Keratinocyte (primary cell): ENCODE data around the gene KIF1B. TPM values are rescaled to one million over a fixed set of nuclear protein-coding genes. Genes with fewer than 3 reads are reported as not detected.

Experiments used
- DNase-seq: peaks from one replicate; pipeline ENCODE4 v3.0.0-alpha.2; 2011; ENCODE audit warnings: low read depth, missing footprints, low spot score
- FAIRE-seq: peaks from 2 replicates; lab custom pipeline; 2011; peaks lifted over from hg19 to GRCh38; lab: Jason Lieb, UNC
- H2AFZ ChIP-seq: 2 replicates; pipeline ENCODE4 v1.6.0; 2012; ENCODE audit warnings: low read length, control low read depth, inconsistent platforms; ENCODE audit not compliant: control insufficient read depth
- H3K27ac ChIP-seq: 2 replicates; pipeline ENCODE4 v1.5.1; 2011; ENCODE audit warnings: low read length; ENCODE audit not compliant: control insufficient read depth, insufficient read depth
- H3K27me3 ChIP-seq: 3 replicates; pipeline ENCODE4 v1.6.0; 2011; ENCODE audit warnings: low read length; ENCODE audit not compliant: control insufficient read depth, insufficient read depth; ENCODE audit errors: extremely low read depth
- H3K36me3 ChIP-seq, 2 experiments: 2 replicates in 1 of 2; 3 replicates in 1 of 2; pipeline ENCODE4 v1.5.1; 2011; ENCODE audit warnings: low read length in 2 of 2, mild to moderate bottlenecking in 1 of 2; ENCODE audit not compliant: control insufficient read depth in 2 of 2, insufficient read depth in 2 of 2; ENCODE audit errors: extremely low read depth in 1 of 2
- H3K4me1 ChIP-seq: 3 replicates; pipeline ENCODE4 v1.5.1; 2011; ENCODE audit warnings: low read length; ENCODE audit not compliant: control insufficient read depth, insufficient read depth; ENCODE audit errors: extremely low read depth
- H3K4me2 ChIP-seq: 3 replicates; pipeline ENCODE4 v1.6.0; 2011; ENCODE audit warnings: low read depth, low read length; ENCODE audit not compliant: control insufficient read depth, insufficient read depth; ENCODE audit errors: extremely low read depth
- H3K4me3 ChIP-seq, 3 experiments: fragments of 200-600 bp in 1 of 3; sonication (generic) in 1 of 3; 2 replicates in 2 of 3; 3 replicates in 1 of 3; pipeline ENCODE4 v1.5.1; 2011 to 2016; ENCODE audit warnings: low read length in 3 of 3, mild to moderate bottlenecking in 3 of 3, control low read depth in 2 of 3, inconsistent platforms in 1 of 3, low read depth in 1 of 3, mixed read lengths in 1 of 3, mixed run types in 1 of 3, moderate library complexity in 1 of 3; ENCODE audit not compliant: control insufficient read depth in 2 of 3, insufficient read depth in 2 of 3; ENCODE audit errors: extremely low read depth in 1 of 3
- H3K79me2 ChIP-seq: 2 replicates; pipeline ENCODE4 v1.6.0; 2012; ENCODE audit warnings: low read length; ENCODE audit not compliant: control insufficient read depth, insufficient read depth
- H3K9ac ChIP-seq: 3 replicates; pipeline ENCODE4 v1.6.0; 2011; ENCODE audit warnings: low read length; ENCODE audit not compliant: control insufficient read depth, insufficient read depth; ENCODE audit errors: extremely low read depth
- H3K9me1 ChIP-seq: 3 replicates; pipeline ENCODE4 v1.6.0; 2011; ENCODE audit warnings: low read length; ENCODE audit not compliant: control insufficient read depth, insufficient read depth; ENCODE audit errors: extremely low read depth
- H3K9me3 ChIP-seq: 2 replicates; pipeline ENCODE4 v1.5.1; 2012; ENCODE audit warnings: low read depth, low read length; ENCODE audit not compliant: control insufficient read depth
- H4K20me1 ChIP-seq: 3 replicates; pipeline ENCODE4 v1.6.0; 2011; ENCODE audit warnings: low read length; ENCODE audit not compliant: control insufficient read depth, insufficient read depth; ENCODE audit errors: extremely low read depth
- CTCF ChIP-seq, 3 experiments: IDR thresholded peaks in 1 of 3; conservative IDR thresholded peaks in 1 of 3; optimal IDR thresholded peaks in 1 of 3; 2 replicates in 2 of 3; 3 replicates in 1 of 3; pipeline versions ENCODE3 to v1.5.1; 2011; ENCODE audit warnings: low read length in 3 of 3, mild to moderate bottlenecking in 3 of 3, moderate library complexity in 2 of 3, control low read depth in 1 of 3, inconsistent platforms in 1 of 3; ENCODE audit not compliant: insufficient read depth in 2 of 3; ENCODE audit errors: extremely low read depth in 1 of 3
- EZH2 ChIP-seq: IDR thresholded peaks from one replicate; pipeline ENCODE4 v1.6.1; 2012; ENCODE audit warnings: inconsistent platforms, mild to moderate bottlenecking, low read length, moderate library complexity
- dilution Hi-C: fragments of 300-500 bp; cut with MboI; formaldehyde crosslinking; loops from one replicate; pipeline ENCODE4 v1.7.0; 2020; ENCODE audit warnings: low sequenced_read_pairs; ENCODE audit not compliant: extremely low pct_ligation_motif_present
- polyA plus RNA-seq, 5 experiments: library from polyadenylated mRNA; depleted of rRNA in 3 of 5; stranded (reverse) in 3 of 5; stranded (forward) in 1 of 5; unstranded in 1 of 5; fragments of >200 nt; gene quantifications; 1 replicate in 1 of 5; 2 replicates in 3 of 5; 3 replicates in 1 of 5; pipeline versions ENCODE4 v1.2.1 to v1.2.3, GENCODE V29; 2011 to 2012; ENCODE audit warnings: missing spikeins in 2 of 5, low read depth in 1 of 5, low replicate concordance in 1 of 5

KIF1B gene
- polyA plus RNA-seq, 1 donor (not counting 4 experiments of a cell fraction or from before 2014, with no cell fraction given): 15.1 TPM

- DNase-seq (no peak), FAIRE-seq (no peak)
- H3K79me2 ChIP-seq: no peaks in the 10 kb centered on the region
- no peak overlapping the region for H3K4me2 ChIP-seq
- H3K27me3 ChIP-seq: no peaks in the 10 kb centered on the region
- no peaks in the 10 kb centered on the region for H3K9me3 ChIP-seq
- H3K27ac ChIP-seq: no peak overlapping the region
- H2AFZ ChIP-seq: no peak overlapping the region
- H3K4me1 ChIP-seq: no peaks in the 10 kb centered on the region
- H3K9ac ChIP-seq: no peak overlapping the region
- no peaks in the 10 kb centered on the region for H4K20me1 ChIP-seq
- H3K9me1 ChIP-seq: no peaks in the 10 kb centered on the region
- TF ChIP-seq EZH2: no peak
- no peak for TF ChIP-seq CTCF (optimal IDR thresholded peaks at IDR 0.05 in 1 of 3, IDR thresholded peaks at IDR 0.05 in 1 of 3, conservative IDR thresholded peaks at IDR 0.05 in 1 of 3; ENCODE audit: extremely low read depth in 1 of 3, insufficient read depth in 2 of 3, low read length in 3 of 3)
- dilution Hi-C loops: no loop called here
- no peak overlapping the region for H3K4me3 ChIP-seq
- peaks cover 7 to 10% of the 10 kb centered on the region in 2 experiments for H3K36me3 ChIP-seq
Observed at GRCh38 chr1:10338611-10339010, 128.2 kb downstream of the KIF1B start.

DNA sequence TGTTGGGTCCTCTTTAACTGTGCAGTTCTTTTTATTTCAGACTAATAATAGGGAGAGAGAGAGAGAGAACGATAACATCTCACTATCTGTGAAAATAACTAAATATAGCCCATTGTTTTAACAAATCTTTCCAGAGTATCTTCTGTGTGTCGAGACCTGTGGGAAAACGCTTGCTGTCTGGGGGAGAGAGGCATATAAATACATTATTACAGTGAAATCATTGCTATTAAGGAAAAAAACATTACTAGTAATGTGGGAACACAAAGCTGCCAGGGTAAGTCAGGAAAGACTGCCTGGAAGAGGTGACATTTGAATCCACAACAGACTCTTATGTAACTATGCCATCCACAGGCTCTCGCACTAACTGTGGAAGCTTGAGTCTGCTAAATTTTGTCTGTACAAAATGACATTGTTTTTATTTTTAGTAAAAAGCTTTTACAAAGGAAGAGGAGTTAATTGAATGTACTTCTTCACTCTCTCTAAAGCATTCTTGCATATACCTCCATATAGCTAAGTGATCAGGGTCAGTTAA lies 128.7 kb downstream of the KIF1B start:
- no peak overlapping the region for H3K4me2 ChIP-seq
- H4K20me1 ChIP-seq: no peaks in the 10 kb centered on the region
- no peak overlapping the region for H2AFZ ChIP-seq
- no peak overlapping the region for H3K9ac ChIP-seq
- dilution Hi-C loops: no loop called here
- no peak overlapping the region for H3K27ac ChIP-seq
- H3K36me3 ChIP-seq: peaks cover 7 to 15% of the 10 kb centered on the region in 2 experiments
- no peaks in the 10 kb centered on the region for H3K9me3 ChIP-seq
- no peaks in the 10 kb centered on the region for H3K9me1 ChIP-seq
- FAIRE-seq (no peak), DNase-seq (no peak)
- H3K4me3 ChIP-seq: no peak overlapping the region
- no peaks in the 10 kb centered on the region for H3K79me2 ChIP-seq
- H3K4me1 ChIP-seq: no peaks in the 10 kb centered on the region
- H3K27me3 ChIP-seq: no peaks in the 10 kb centered on the region
- no peak for TF ChIP-seq CTCF (optimal IDR thresholded peaks at IDR 0.05 in 1 of 3, IDR thresholded peaks at IDR 0.05 in 1 of 3, conservative IDR thresholded peaks at IDR 0.05 in 1 of 3; ENCODE audit: extremely low read depth in 1 of 3, insufficient read depth in 2 of 3, low read length in 3 of 3)
- no peak for TF ChIP-seq EZH2
